BJ (cell line): ENCODE measurements around the gene GFAP. TPM values are rescaled to one million over a fixed set of nuclear protein-coding genes. Genes with fewer than 3 reads are reported as not detected.

Source experiments
- CTCF ChIA-PET: fragments of 350-600 bp; formaldehyde crosslinking; extraction: SDS; loops from one replicate; lab custom pipeline; 2021; ENCODE audit warnings: antibody characterized with exemption, inconsistent platforms; lab: Yijun Ruan, JAX
- POLR2A ChIA-PET: fragments of 300-600 bp; sonication (Branson Sonifier 250); formaldehyde crosslinking; extraction: SDS; loops from one replicate; lab custom pipeline; 2021; ENCODE audit warnings: antibody characterized with exemption; lab: Charles Lee
- DNase-seq: peaks from one replicate; pipeline ENCODE4 v3.0.0-alpha.2; 2011; ENCODE audit warnings: low read depth
- H3K27me3 ChIP-seq: 2 replicates; pipeline ENCODE4 v1.6.0; 2011; ENCODE audit warnings: low read length; ENCODE audit not compliant: control insufficient read depth, insufficient read depth
- H3K36me3 ChIP-seq: 2 replicates; pipeline ENCODE4 v1.5.1; 2011; ENCODE audit warnings: low read length; ENCODE audit not compliant: control insufficient read depth, insufficient read depth
- H3K4me3 ChIP-seq: 2 replicates; pipeline ENCODE4 v1.5.1; 2011; ENCODE audit warnings: low read depth, mild to moderate bottlenecking, control low read depth, low read length
- CTCF ChIP-seq: IDR thresholded peaks from 2 replicates; pipeline ENCODE4 v1.5.1; 2011; ENCODE audit warnings: low read depth, mild to moderate bottlenecking, control low read depth, inconsistent platforms, low read length, moderate library complexity; ENCODE audit not compliant: insufficient read depth
- polyA plus RNA-seq: library from polyadenylated mRNA; depleted of rRNA; stranded (reverse); fragments of >200 nt; gene quantifications from 2 replicates; pipeline ENCODE4 v1.2.3, GENCODE V29; 2011

The GFAP gene
- polyA plus RNA-seq, 1 experiment, result 0.13 TPM

- POLR2A ChIA-PET, result interaction anchor here (0.5 kb wide), 1 partner anchor 192 kb away, joined by 3 read pairs; no protein-coding TSS in a partner anchor
- Histone ChIP-seq H3K27me3 (no peaks in the 10 kb centered on the region), H3K4me3 (no peak overlapping the region), H3K36me3 (no peaks in the 10 kb centered on the region)
- CTCF ChIA-PET, result interaction anchor here (1.0 to 1.8 kb wide), 5 partner anchors 15 to 230 kb away, joined by 4 to 8 read pairs (median 5); partner anchors contain the start of gene ACBD4
- DNase-seq, result no peak
- no peak for TF ChIP-seq CTCF
Measured at GRCh38 chr17:44905006-44906000, 10.0 kb downstream of the GFAP start.

DNA sequence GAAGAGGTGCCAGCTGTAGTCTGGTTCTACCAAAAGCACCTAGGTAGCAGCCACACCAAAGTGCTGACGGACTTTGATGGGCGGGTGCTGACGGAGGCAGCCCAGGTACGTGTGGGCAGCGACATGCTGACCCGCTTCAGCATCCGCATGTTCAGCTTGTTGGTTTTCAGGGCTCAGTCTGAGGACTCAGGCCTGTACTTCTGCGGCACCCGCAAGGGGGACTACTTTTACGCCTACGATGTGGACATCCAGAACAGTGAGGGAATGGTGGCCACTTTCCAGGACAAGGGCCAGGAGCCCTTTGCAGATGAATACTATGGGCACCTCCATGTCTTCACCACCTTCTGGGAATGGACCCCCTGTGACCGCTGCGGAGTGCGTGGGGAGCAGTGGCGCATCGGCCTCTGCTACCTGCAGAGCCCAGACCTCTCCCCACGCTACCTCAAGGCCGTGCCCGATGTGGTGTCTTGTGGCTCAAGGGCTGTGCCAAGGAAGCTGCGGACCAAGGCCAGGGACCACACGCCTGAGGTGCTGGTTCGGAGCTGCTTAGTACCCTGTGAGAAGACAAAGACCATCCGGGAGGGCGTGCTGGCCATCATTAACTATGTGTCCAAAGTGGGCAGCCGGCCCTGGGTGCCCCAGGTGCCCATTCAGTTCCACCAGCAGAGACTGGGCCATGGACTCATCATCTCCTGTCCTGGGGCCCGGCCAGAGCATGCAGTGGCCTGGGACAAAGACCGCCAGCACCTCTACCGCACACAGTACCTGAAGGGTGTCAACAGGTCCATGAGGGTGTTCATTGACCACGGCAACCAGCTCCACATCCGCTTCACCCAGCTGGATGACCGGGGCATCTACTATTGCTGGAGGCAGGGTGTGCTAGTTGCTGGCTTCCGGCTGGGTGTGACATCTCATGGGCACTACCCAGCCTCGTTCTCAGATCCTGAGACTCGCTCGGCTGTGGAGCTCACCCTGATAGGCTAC lies 11.0 kb downstream of the GFAP start:
- ChIA-PET POLR2A (interaction anchor here (0.5 kb wide), 1 partner anchor 193 kb away, joined by 3 read pairs; no protein-coding TSS in a partner anchor), CTCF (interaction anchor here (1.0 to 6.8 kb wide), 7 partner anchors 16 to 293 kb away, joined by 4 to 63 read pairs (median 5); partner anchors contain the start of gene ACBD4)
- Histone ChIP-seq H3K36me3 (no peaks in the 10 kb centered on the region), H3K27me3 (no peaks in the 10 kb centered on the region), H3K4me3 (no peak overlapping the region)
- TF ChIP-seq CTCF, result no peak
- DNase-seq, result no peak

DNA sequence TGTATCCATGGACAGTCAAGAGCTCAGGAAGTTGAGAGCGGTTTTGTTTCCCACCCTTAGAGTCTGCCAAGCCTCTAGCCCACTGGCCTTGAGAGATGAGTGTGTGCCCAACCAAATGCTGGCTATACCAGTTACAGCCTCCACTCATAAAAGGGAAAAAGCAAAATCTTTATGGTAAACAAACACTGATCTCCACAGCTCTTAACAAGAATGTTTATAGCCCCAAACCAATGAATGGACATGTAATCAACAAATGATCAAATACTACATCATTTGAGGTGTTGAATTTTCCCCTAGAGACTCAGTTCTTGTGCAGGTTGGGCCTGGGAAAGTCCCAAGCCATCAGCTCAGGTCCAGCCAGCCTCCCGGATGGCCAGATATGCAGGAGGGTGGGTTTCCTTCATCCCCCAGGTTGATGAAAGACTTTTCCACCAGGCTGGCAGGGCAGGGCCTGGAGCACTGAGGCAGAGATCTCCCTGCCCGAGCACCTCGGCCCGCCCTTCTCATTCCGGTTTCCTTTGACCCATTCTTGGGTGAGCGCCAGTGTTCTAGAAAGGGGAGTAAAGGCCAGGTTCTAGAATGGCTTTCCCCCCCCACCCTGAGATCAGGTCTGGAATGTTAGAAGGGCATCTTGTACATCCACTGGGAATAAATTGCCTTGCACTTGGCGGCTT lies 12.2 kb downstream of the GFAP start:
- Histone ChIP-seq H3K4me3 (no peak overlapping the region), H3K36me3 (no peaks in the 10 kb centered on the region), H3K27me3 (no peaks in the 10 kb centered on the region)
- ChIA-PET POLR2A (no interaction called here), CTCF (interaction anchor here (1.5 to 6.8 kb wide), 7 partner anchors 17 to 294 kb away, joined by 4 to 63 read pairs (median 6); partner anchors contain the start of gene ACBD4)
- no peak for TF ChIP-seq CTCF
- no peak for DNase-seq

DNA sequence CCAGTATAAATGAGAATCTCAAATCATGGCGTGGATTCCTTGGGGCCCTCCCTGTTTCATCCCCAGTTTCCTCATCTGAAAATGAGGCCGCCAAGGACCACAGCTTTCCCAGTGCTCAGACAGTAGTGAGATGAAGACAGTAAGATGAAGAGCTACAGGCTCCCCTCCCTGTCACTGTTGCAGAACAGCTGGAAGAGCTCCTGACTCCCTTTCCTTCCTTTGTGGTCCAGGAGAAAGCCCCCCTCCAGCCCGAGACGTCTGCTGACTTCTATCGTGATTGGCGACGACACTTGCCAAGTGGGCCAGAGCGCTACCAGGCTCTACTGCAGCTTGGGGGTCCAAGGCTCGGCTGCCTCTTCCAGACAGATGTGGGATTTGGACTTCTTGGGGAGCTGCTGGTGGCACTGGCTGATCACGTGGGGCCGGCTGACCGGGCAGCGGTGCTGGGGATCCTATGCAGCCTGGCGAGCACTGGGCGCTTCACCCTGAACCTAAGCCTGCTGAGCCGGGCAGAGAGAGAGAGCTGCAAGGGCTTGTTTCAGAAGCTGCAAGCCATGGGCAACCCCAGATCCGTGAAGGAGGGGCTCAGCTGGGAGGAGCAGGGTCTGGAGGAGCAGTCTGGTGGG lies 13.1 kb downstream of the GFAP start:
- CTCF ChIA-PET, result interaction anchor here (1.0 to 6.8 kb wide), 16 partner anchors 7 to 295 kb away, joined by 3 to 63 read pairs (median 4); partner anchors contain the start of gene ACBD4
- no peak overlapping the region for H3K4me3 ChIP-seq
- H3K27me3 ChIP-seq, result no peaks in the 10 kb centered on the region
- TF ChIP-seq CTCF, result no peak
- no peak for DNase-seq
- H3K36me3 ChIP-seq, result no peaks in the 10 kb centered on the region
- POLR2A ChIA-PET, result no interaction called here
